ENCODE results near the gene LPGAT1. TPM values are rescaled to one million over a fixed set of nuclear protein-coding genes. Genes with fewer than 3 reads are reported as not detected.

The LPGAT1 gene
- total RNA-seq, 3 donors from 2014 or later (not counting 1 experiment from before 2014, with no cell fraction given) = 58.6 to 76.3 (median 71.5) TPM

DNA sequence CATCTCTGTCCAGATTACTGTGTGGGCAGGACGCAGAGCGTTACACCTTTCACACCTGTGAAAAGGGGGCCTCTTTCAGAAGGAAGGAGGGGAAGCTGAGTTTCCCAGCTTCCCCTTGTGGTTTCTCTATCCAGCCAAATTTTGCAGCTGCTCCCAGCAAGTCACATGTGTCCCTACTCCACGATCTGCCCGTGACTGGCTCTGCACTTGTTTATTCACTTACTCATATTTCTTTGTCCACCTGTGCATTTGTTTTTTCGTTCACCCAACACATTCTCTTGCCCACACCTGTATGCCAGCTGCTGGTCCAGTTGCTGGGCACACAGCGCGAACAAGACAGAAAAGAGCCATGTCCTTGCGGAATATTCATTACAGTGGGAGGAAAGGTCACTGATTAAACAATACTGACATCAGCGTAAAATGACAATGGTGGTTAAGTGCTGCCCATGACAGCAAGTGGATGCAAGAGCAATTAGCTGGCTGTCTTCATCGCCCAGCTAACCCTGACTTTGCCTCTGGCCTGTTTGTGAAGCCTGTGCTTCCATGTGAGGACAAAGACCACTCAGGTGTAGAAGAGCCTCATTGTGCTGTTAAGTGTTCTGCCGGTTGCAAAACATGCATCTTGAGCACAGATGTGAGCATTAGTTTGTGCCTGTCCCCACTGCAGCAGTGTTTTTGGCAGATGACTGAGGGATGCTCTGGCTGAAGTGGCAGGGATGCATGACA, 126.6 kb downstream of the LPGAT1 start:
- Histone ChIP-seq H3K36me3 (ENCODE audit: control insufficient read depth, insufficient read depth, low read length) (no peaks in the 10 kb centered on the region), H3K4me3 (ENCODE audit: low read length) (no peak overlapping the region), H3K4me1 (ENCODE audit: control insufficient read depth, insufficient read depth, low read length) (peaks cover 4% of the 10 kb centered on the region), H3K27me3 (ENCODE audit: control insufficient read depth, insufficient read depth, low read length) (no peaks in the 10 kb centered on the region), H3K27ac (ENCODE audit: low read length) (no peak overlapping the region), H3K9me3 (ENCODE audit: control insufficient read depth, insufficient read depth, low read length) (no peaks in the 10 kb centered on the region)
- TF ChIP-seq, protein P1, sequence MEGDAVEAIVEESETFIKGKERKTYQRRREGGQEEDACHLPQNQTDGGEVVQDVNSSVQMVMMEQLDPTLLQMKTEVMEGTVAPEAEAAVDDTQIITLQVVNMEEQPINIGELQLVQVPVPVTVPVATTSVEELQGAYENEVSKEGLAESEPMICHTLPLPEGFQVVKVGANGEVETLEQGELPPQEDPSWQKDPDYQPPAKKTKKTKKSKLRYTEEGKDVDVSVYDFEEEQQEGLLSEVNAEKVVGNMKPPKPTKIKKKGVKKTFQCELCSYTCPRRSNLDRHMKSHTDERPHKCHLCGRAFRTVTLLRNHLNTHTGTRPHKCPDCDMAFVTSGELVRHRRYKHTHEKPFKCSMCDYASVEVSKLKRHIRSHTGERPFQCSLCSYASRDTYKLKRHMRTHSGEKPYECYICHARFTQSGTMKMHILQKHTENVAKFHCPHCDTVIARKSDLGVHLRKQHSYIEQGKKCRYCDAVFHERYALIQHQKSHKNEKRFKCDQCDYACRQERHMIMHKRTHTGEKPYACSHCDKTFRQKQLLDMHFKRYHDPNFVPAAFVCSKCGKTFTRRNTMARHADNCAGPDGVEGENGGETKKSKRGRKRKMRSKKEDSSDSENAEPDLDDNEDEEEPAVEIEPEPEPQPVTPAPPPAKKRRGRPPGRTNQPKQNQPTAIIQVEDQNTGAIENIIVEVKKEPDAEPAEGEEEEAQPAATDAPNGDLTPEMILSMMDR (IDR thresholded peaks at IDR 0.05) = no peak
- no peaks in the 10 kb centered on the region for H3K9me3 Mint-ChIP-seq
- no peaks in the 10 kb centered on the region for H3K36me3 Mint-ChIP-seq
- no peak overlapping the region for H3K4me3 Mint-ChIP-seq
- H3K4me1 Mint-ChIP-seq = peaks cover 0 to under 1% of the 10 kb centered on the region in 2 donors
- ATAC-seq = no peak
- intact Hi-C loops (cut with micrococcal nuclease) = no loop called here
- WGBS (ENCODE audit: insufficient coverage) = 69% methylated on average over 11 of the region's 11 CpGs
- no peak overlapping the region for H3K27ac Mint-ChIP-seq
- H3K27me3 Mint-ChIP-seq (ENCODE audit: low read depth in 2 of 2) = peaks cover 0 to 3% of the 10 kb centered on the region in 2 donors
- no peak for DNase-seq

DNA sequence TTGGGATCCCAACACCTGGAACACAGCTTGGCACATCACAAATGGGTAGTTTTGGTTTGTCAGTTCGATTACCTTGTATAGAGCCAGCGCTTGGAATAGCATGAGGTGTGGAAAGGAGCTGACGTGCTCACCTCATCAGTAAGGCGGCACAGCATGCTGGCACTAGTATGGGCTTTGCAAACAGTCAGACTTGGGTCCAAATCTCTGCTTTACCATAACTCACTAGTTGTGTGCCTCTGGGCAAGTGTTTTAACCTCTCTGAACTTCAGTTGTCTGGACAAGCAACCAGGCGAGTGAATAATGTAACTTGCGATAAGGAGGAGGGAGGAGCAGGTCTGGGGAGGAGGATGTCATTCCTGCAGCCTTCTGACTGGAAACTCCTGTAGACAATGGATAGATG, 128.8 kb downstream of the LPGAT1 start:
- no peaks in the 10 kb centered on the region for H3K9me3 Mint-ChIP-seq
- Histone ChIP-seq H3K27ac (ENCODE audit: low read length) (no peak overlapping the region), H3K36me3 (ENCODE audit: control insufficient read depth, insufficient read depth, low read length) (no peaks in the 10 kb centered on the region), H3K4me1 (ENCODE audit: control insufficient read depth, insufficient read depth, low read length) (peaks cover 27% of the 10 kb centered on the region), H3K9me3 (ENCODE audit: control insufficient read depth, insufficient read depth, low read length) (no peaks in the 10 kb centered on the region), H3K4me3 (ENCODE audit: low read length) (no peak overlapping the region), H3K27me3 (ENCODE audit: control insufficient read depth, insufficient read depth, low read length) (no peaks in the 10 kb centered on the region)
- H3K4me3 Mint-ChIP-seq = no peak overlapping the region
- 94% methylated on average over 6 of the region's 6 CpGs for WGBS (ENCODE audit: insufficient coverage)
- ATAC-seq (no peak), DNase-seq (no peak)
- TF ChIP-seq, protein P1 (IDR thresholded peaks at IDR 0.05) = no peak
- H3K4me1 Mint-ChIP-seq = peaks cover 14 to 17% of the 10 kb centered on the region in 2 donors
- H3K27ac Mint-ChIP-seq = no peak overlapping the region
- intact Hi-C loops (cut with micrococcal nuclease) = no loop called here
- H3K27me3 Mint-ChIP-seq (ENCODE audit: low read depth in 2 of 2) = peaks cover 0 to 3% of the 10 kb centered on the region in 2 donors
- no peaks in the 10 kb centered on the region for H3K36me3 Mint-ChIP-seq

DNA sequence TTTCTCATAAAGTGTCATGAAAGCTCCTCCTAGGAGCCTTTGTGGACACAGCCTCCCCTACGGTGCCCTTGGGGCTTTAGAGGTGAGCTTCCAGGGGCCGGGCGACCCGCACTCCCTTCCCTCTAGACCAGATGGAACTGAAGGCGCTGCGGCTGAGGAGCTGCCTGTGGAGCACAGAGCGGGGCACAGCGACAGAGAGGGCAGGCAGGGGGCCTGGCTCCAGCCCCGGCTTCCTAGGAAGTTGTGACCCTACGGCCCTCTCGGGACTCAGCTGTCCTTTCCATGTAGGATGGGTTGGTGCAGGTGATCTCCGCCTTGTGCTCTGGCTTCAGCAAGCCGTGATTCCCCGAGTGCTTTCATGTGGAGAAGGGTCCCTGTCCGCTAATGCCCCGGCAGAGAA, 131.5 kb downstream of the LPGAT1 start:
- H3K9me3 ChIP-seq (ENCODE audit: control insufficient read depth, insufficient read depth, low read length) = peaks cover 7% of the 10 kb centered on the region
- H3K36me3 Mint-ChIP-seq = no peaks in the 10 kb centered on the region
- ATAC-seq (no peak), DNase-seq (no peak)
- H3K27ac ChIP-seq (ENCODE audit: low read length) = no peak overlapping the region
- peaks cover 35 to 41% of the 10 kb centered on the region in 2 donors for H3K4me1 Mint-ChIP-seq
- H3K27me3 Mint-ChIP-seq (ENCODE audit: low read depth in 2 of 2) = peaks cover 0 to 3% of the 10 kb centered on the region in 2 donors
- no peak overlapping the region for H3K4me3 Mint-ChIP-seq
- 85% methylated on average over 16 of the region's 16 CpGs for WGBS (ENCODE audit: insufficient coverage)
- H3K27me3 ChIP-seq (ENCODE audit: control insufficient read depth, insufficient read depth, low read length) = no peaks in the 10 kb centered on the region
- H3K4me1 ChIP-seq (ENCODE audit: control insufficient read depth, insufficient read depth, low read length) = peaks cover 54% of the 10 kb centered on the region
- intact Hi-C loops (cut with micrococcal nuclease) = loop anchor here (5.0 kb wide), 1 partner anchor 133 kb away; the partner anchor contains the start of gene LPGAT1
- TF ChIP-seq, protein P1 (IDR thresholded peaks at IDR 0.05) = no peak
- no peak overlapping the region for H3K27ac Mint-ChIP-seq
- no peaks in the 10 kb centered on the region for H3K9me3 Mint-ChIP-seq
- no peak overlapping the region for H3K4me3 ChIP-seq (ENCODE audit: low read length)
- no peaks in the 10 kb centered on the region for H3K36me3 ChIP-seq (ENCODE audit: control insufficient read depth, insufficient read depth, low read length)

All from natural killer cell (primary cell).